TTC549 (cell line): ENCODE results near the gene FAM174C.

Experiments
- FAIRE-seq: peaks from 2 replicates; lab custom pipeline; 2012; peaks lifted over from hg19 to GRCh38; lab: Jason Lieb, UNC

Gene FAM174C

GRCh38 chr19:1322198-1322981 lies 47.1 kb downstream of the FAM174C start:
- no peak for FAIRE-seq

GRCh38 chr19:1324249-1324805 lies 49.0 kb downstream of the FAM174C start:
- FAIRE-seq: no peak

DNA sequence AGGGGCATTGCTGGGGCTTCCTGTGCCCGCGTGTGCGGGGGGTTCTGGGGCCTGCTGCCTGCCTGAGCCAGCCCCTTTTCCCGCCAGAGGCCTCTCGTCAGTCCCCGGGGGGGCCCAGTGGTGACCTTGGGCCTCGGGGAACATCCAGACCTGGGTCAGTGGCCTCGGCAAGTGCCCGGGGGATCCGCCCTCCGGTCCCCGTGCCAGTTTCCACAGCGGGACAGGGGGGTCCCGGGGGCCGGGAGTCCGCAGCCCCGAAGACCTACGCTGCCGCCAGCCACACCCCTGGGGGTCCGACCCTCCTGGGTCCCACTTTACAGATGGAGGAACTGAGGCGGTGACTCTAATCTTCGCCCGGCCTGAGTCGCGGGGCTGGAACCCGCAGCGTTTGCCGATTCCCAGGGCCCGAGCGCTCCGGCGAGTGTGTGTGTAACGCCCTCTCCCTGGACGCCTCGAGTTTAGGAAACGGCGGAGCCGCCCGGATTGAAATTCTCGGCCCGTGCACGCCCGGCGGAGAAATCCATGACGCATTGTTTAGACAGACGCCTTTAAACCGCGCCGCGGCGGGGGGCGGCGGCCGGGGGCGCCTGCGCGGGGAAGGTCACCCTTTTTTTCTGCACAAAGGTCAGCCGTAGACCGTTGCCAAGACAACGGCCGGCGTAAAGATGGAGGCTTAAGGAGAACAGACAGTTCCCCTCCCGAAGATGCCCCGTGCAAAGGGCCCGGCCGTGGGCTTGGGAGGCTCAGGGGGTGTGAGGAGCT lies 49.7 kb downstream of the FAM174C start:
- FAIRE-seq: no peak

DNA sequence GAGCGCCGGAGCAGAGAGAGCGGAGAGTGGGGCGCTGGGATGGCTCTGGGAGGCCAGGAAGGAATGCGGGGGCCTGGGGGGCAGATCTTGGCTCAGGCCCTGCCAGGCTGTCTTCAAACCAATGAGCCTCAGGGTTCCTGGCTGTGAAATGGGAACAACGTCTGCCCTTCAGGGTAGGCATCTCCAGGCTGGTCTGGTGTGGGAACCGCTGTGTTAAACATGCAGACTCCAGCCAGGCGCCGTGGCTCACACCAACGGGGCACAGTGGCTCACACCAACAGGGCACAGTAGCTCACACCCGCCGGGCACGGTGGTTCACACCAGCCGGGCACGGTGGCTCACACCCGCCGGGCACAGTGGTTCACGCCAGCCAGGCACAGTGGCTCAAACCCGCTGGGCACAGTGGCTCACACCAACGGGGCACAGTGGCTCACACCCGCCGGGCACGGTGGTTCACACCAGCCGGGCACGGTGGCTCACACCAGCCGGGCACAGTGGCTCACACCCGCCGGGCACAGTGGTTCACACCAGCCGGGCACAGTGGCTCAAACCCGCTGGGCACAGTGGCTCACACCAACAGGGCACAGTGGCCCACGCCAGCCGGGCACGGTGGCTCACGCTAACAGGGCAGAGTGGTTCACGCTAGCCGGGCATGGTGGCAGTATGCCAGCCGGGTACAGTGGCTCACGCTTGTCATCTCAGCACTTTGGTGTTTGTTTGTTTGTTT lies 50.4 kb downstream of the FAM174C start:
- no peak for FAIRE-seq

DNA sequence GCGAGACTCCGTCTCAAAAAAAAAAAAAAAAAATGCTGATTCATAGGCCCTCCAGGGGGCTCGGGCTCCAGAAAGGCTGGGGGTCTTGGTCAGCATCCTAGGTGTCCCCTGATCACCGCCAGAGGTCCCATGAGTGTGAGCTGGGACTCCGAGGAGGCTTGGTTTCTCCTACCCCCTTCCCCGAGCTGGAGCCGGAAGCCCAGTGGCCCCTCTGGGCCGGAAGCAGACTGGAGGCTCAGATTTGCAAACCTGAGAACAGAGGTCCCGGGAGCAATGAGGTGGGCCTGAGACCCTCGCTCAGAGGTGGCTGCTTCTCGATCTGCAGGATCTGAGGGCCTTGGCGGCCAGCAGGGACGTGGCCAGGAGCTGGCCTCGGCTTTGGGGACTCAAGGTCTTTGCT lies 51.8 kb downstream of the FAM174C start:
- no peak for FAIRE-seq
